GM06990 (cell line): ENCODE data around the gene PRPF19.

Experiments
- DNase-seq: peaks from one replicate; pipeline ENCODE4 v3.0.0-alpha.2; 2011; ENCODE audit not compliant: insufficient read length; ENCODE audit errors: extremely low read depth
- H3K27me3 ChIP-seq: replicated peaks from 2 replicates; pipeline ENCODE4 v1.6.0; 2011; ENCODE audit warnings: low read length; ENCODE audit not compliant: control insufficient read depth, insufficient read depth
- H3K36me3 ChIP-seq: 2 replicates; pipeline ENCODE4 v1.5.1; 2011; ENCODE audit warnings: low read length; ENCODE audit not compliant: control insufficient read depth, insufficient read depth
- H3K4me3 ChIP-seq: replicated peaks from 2 replicates; pipeline ENCODE4 v1.5.1; 2011; ENCODE audit warnings: low read depth, mild to moderate bottlenecking, control low read depth, low read length
- TF ChIP-seq, protein P1 (sequence below): IDR thresholded peaks from 2 replicates; pipeline ENCODE4 v1.5.1; 2011; ENCODE audit warnings: low read length, control low read depth, mild to moderate bottlenecking, inconsistent platforms; ENCODE audit not compliant: insufficient read depth, poor library complexity, severe bottlenecking

PRPF19 gene

DNA sequence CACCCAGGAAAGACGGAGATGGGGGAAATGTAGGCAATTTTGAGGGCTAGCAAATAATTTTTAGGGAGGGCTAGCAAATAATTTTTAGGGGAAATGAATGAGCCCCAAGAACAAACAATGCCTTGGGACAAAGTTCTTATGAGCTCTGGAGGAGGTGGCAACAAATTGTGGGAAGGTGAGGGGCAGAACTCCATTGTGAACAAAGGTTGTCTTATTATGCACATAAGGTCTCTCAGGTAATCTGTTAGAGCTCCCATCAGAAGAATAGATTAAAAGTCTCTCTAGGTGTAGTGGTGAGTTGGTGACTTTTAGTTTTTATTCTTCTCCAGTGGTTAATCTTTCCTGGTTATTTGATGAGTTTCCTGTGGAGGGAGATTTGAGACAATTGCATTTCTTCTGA is 2.4 kb upstream of the PRPF19 start:
- DNase-seq, result no peak
- Histone ChIP-seq H3K4me3 (no peak overlapping the region), H3K27me3 (no peaks in the 10 kb centered on the region), H3K36me3 (no peaks in the 10 kb centered on the region)
- TF ChIP-seq, protein P1, sequence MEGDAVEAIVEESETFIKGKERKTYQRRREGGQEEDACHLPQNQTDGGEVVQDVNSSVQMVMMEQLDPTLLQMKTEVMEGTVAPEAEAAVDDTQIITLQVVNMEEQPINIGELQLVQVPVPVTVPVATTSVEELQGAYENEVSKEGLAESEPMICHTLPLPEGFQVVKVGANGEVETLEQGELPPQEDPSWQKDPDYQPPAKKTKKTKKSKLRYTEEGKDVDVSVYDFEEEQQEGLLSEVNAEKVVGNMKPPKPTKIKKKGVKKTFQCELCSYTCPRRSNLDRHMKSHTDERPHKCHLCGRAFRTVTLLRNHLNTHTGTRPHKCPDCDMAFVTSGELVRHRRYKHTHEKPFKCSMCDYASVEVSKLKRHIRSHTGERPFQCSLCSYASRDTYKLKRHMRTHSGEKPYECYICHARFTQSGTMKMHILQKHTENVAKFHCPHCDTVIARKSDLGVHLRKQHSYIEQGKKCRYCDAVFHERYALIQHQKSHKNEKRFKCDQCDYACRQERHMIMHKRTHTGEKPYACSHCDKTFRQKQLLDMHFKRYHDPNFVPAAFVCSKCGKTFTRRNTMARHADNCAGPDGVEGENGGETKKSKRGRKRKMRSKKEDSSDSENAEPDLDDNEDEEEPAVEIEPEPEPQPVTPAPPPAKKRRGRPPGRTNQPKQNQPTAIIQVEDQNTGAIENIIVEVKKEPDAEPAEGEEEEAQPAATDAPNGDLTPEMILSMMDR, result no peak

GRCh38 chr11:60905551-60906113 is 753 bp downstream of the PRPF19 start:
- H3K27me3 ChIP-seq, result no peaks in the 10 kb centered on the region
- DNase-seq, result no peak
- H3K4me3 ChIP-seq, result peak overlapping the region; percentile 93
- TF ChIP-seq, protein P1, result no peak
- peaks cover 20% of the 10 kb centered on the region for H3K36me3 ChIP-seq

DNA sequence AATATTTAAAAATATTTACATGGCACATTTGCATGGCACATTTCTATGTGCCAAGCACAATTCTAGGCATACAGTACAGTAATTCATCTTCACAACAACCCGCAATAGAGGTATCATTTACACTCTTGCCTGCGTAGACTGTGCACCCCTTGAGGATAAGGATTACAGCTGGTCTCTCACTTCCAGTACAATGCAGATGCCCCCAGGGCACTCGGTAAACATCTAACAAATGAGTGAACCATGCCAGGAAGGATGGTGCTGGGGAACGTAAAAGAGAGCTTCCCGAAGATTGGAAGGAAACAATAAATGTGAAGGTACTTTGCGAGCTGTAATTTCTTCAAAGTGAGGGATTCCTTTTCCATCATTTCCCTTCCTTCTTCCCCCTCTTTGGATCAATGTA is 1.3 kb downstream of the PRPF19 start:
- peaks cover 24% of the 10 kb centered on the region for H3K36me3 ChIP-seq
- H3K27me3 ChIP-seq, result no peaks in the 10 kb centered on the region
- no peak for DNase-seq
- H3K4me3 ChIP-seq, result peak overlapping the region; percentile 93
- TF ChIP-seq, protein P1, result no peak

DNA sequence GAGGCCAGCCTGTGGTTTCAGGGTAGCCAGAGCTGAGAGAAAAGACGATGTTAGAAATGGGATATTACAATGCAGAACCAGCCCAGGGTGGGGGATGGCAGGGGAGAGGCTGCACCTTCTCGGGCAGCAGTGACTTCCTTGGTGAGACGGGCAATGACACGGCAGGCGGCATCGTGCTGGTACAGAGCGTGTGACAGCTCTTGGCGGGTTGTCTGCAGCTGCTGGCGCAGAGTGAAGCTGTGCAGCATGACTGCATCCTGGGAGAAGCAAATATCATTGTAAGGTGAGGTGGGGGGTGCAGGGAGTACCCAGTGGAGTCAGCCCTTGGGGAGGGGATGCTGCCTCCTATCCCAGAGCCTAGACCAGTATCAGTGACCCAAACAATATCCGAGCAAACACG is 3.8 kb downstream of the PRPF19 start:
- peaks cover 36% of the 10 kb centered on the region for H3K36me3 ChIP-seq
- no peak overlapping the region for H3K4me3 ChIP-seq
- no peak for DNase-seq
- no peaks in the 10 kb centered on the region for H3K27me3 ChIP-seq
- TF ChIP-seq, protein P1, result no peak

DNA sequence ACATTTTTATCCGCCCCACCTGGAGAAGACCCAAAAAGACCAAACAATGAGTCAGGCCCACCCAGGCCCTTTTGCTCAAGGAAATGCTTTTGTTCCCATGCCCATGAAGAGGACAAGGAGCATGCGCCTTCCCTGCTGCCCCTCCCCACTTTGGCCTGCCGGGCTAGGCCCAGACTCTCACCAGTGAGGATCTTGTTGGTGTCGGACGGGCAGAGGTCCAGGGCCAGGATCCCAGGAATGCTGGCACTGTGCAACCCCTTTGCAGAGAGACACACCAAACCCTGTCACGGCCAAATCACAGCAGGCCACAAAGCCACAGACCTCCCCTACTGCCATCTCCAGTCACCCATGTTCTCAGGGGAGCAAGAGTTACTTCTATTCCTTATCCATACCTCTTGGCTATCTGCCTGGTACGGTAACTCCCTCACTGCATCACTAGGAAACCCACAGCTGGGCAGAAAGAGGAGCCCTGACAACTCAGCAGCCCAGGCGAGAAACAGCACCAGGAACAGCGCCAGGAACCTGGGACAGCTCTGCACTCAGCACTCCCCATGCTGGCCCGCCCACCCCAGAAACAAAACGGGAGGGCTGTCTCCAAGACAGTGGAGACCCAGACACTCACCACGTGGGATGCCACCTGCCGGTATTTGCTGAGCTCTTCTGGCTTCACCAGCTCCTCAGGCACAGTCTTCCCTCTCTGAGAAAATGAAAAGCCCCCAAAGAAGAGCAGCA is 5.5 kb downstream of the PRPF19 start:
- Histone ChIP-seq H3K4me3 (no peak overlapping the region), H3K27me3 (no peaks in the 10 kb centered on the region), H3K36me3 (peaks cover 44% of the 10 kb centered on the region)
- DNase-seq, result no peak
- TF ChIP-seq, protein P1, result no peak
